GM12878 (cell line): ENCODE results near the gene TIGD4. TPM values are rescaled to one million over a fixed set of nuclear protein-coding genes. Genes with fewer than 3 reads are reported as not detected.

ENCODE experiments used
- ATAC-seq: fragments of 200-7000 bp; cut with Tn5 transposase; 3 replicates; pipeline ENCODE4 v1.9.1; 2020; ENCODE audit warnings: mild to moderate bottlenecking, moderate library complexity
- BruUV-seq: library from RNA; stranded (reverse); fragments of 400-500 nt; replicated peaks from 2 replicates; lab custom pipeline; 2021; lab: Mats Ljungman, UMichigan
- CTCF ChIA-PET: fragments of 300-600 bp; sonication (Branson Sonifier 250); formaldehyde crosslinking; extraction: SDS; loops from one replicate; lab custom pipeline; 2021; ENCODE audit warnings: inconsistent platforms; lab: Yijun Ruan, JAX
- POLR2A ChIA-PET: fragments of 350-600 bp; formaldehyde crosslinking; extraction: SDS; loops from one replicate; lab custom pipeline; 2021; ENCODE audit warnings: inconsistent platforms; lab: Charles Lee
- RAD21 ChIA-PET: fragments of 300-600 bp; sonication (Branson Sonifier 250); formaldehyde crosslinking; loops from one replicate; lab custom pipeline; 2023; ENCODE audit warnings: antibody characterized with exemption; ENCODE audit not compliant: unreplicated experiment; lab: Charles Lee
- SMC1A ChIA-PET: fragments of 300-600 bp; sonication (Branson Sonifier 250); formaldehyde crosslinking; loops from one replicate; lab custom pipeline; 2023; ENCODE audit not compliant: unreplicated experiment, uncharacterized antibody; lab: Charles Lee
- DNase-seq: peaks from one replicate; pipeline ENCODE4 v3.0.0-alpha.2; 2011; ENCODE audit warnings: low read depth, low spot score
- FAIRE-seq: peaks from 3 replicates; lab custom pipeline; 2011; peaks lifted over from hg19 to GRCh38; lab: Jason Lieb, UNC
- H2AFZ ChIP-seq: 2 replicates; pipeline ENCODE4 v1.6.0; 2011; ENCODE audit warnings: low read depth, low read length, control low read depth; ENCODE audit not compliant: control insufficient read depth
- H3K27ac ChIP-seq: 2 replicates; pipeline ENCODE4 v1.5.1; 2011; ENCODE audit warnings: control low read depth; ENCODE audit not compliant: control insufficient read depth, insufficient read depth
- H3K27me3 ChIP-seq, 2 experiments: replicated peaks in 1 of 2; 2 replicates each; pipeline versions ENCODE4 v1.6.0 to v1.6.1; 2011; ENCODE audit warnings: low read length in 1 of 2; ENCODE audit not compliant: control insufficient read depth in 2 of 2, insufficient read depth in 2 of 2
- H3K36me3 ChIP-seq, 2 experiments: 2 replicates each; pipeline ENCODE4 v1.5.1; 2011; ENCODE audit warnings: low read length in 1 of 2; ENCODE audit not compliant: control insufficient read depth in 2 of 2, insufficient read depth in 2 of 2
- H3K4me1 ChIP-seq: 2 replicates; pipeline ENCODE4 v1.6.1; 2011; ENCODE audit warnings: mild to moderate bottlenecking, low read length, moderate library complexity, mixed read lengths; ENCODE audit not compliant: control insufficient read depth, insufficient read depth
- H3K4me2 ChIP-seq: 2 replicates; pipeline ENCODE4 v1.6.0; 2011; ENCODE audit warnings: control low read depth; ENCODE audit not compliant: control insufficient read depth, insufficient read depth
- H3K4me3 ChIP-seq: fragments of 200-600 bp; sonication (generic); 2 replicates; pipeline ENCODE4 v1.5.1; 2016
- H3K79me2 ChIP-seq: 2 replicates; pipeline ENCODE4 v1.6.0; 2011; ENCODE audit warnings: low read length; ENCODE audit not compliant: control insufficient read depth, insufficient read depth
- H3K9ac ChIP-seq: 2 replicates; pipeline ENCODE4 v1.8.0; 2011; ENCODE audit warnings: low read length, control low read depth, mixed read lengths; ENCODE audit not compliant: control insufficient read depth, insufficient read depth
- H3K9me3 ChIP-seq: replicated peaks from 3 replicates; pipeline ENCODE4 v1.5.1; 2011; ENCODE audit warnings: mild to moderate bottlenecking, low read length; ENCODE audit not compliant: control insufficient read depth, insufficient read depth
- H4K20me1 ChIP-seq: 2 replicates; pipeline ENCODE4 v1.6.0; 2011; ENCODE audit not compliant: control insufficient read depth, insufficient read depth
- CEBPB ChIP-seq, 2 experiments: fragments of 150-350 bp in 1 of 2; IDR thresholded peaks; 2 replicates each; pipeline ENCODE4 v1.6.1; 2012 to 2014; ENCODE audit warnings: low read depth in 2 of 2, low read length in 2 of 2, borderline replicate concordance in 1 of 2, inconsistent platforms in 1 of 2
- EED ChIP-seq: sonication (generic); IDR thresholded peaks from 2 replicates; pipeline ENCODE4 v1.6.1; 2016; ENCODE audit warnings: antibody characterized with exemption, low read depth
- JUND ChIP-seq: IDR thresholded peaks from 2 replicates; pipeline ENCODE4 v1.6.1; 2012; ENCODE audit warnings: low read depth, mild to moderate bottlenecking, low read length, improper control_type of control experiment, moderate library complexity
- POLR2AphosphoS2 ChIP-seq: IDR thresholded peaks from 2 replicates; pipeline ENCODE4 v1.6.1; 2011; ENCODE audit warnings: low read depth, mild to moderate bottlenecking, low read length, improper control_type of control experiment, moderate library complexity
- POU2F2 ChIP-seq: IDR thresholded peaks from 3 replicates; pipeline ENCODE4 v1.6.1; 2011; ENCODE audit warnings: low read depth, mild to moderate bottlenecking, low read length, borderline replicate concordance
- SIN3A ChIP-seq: IDR thresholded peaks from 2 replicates; pipeline ENCODE4 v1.6.1; 2012; ENCODE audit warnings: low read depth, low read length, improper control_type of control experiment
- ZNF274 ChIP-seq: IDR thresholded peaks from one replicate; pipeline ENCODE4 v1.8.0; 2011; ENCODE audit not compliant: insufficient read length, insufficient read depth
- WGBS: methylation state at CpG from one replicate; pipeline ENCODE4 v1.1.6; 2016; ENCODE audit warnings: low lambda C conversion rate; ENCODE audit not compliant: insufficient replicate concordance, insufficient coverage; ENCODE audit errors: missing lambda C conversion rate; 5-methylcytosine and 5-hydroxymethylcytosine counted together
- in situ Hi-C: fragments of 300-500 bp; cut with MboI; formaldehyde crosslinking; loops from 9 replicates; pipeline ENCODE4 v1.14.3; 2018; ENCODE audit warnings: mixed read lengths
- intact Hi-C: fragments of 100-400 bp; cut with micrococcal nuclease; formaldehyde crosslinking; loops from one replicate; pipeline ENCODE4 v1.14.2; 2022; ENCODE audit not compliant: unreplicated experiment
- polyA plus RNA-seq, 11 experiments: library from polyadenylated mRNA; depleted of rRNA in 4 of 11; unstranded in 6 of 11; stranded (reverse) in 5 of 11; fragments of >200 nt; fragmentation: Nextera tagmentation in 4 of 11; fragmentation: Illumina TruSeq in 1 of 11; extraction: Ambion mirVana in 4 of 11; extraction: Trizol in 1 of 11; gene quantifications; 1 replicate in 1 of 11; 2 replicates in 10 of 11; pipeline versions ENCODE4 v1.2.1 to v1.2.3, GENCODE V29; 2011 to 2016; ENCODE audit warnings: inconsistent platforms in 2 of 11, missing spikeins in 2 of 11, low read depth in 1 of 11
- total RNA-seq, 4 experiments: library from RNA; depleted of rRNA in 3 of 4; stranded (reverse); fragments of >200 nt in 3 of 4; fragmentation: Illumina TruSeq in 1 of 4; extraction: Trizol in 1 of 4; gene quantifications; 2 replicates each; pipeline versions ENCODE4 v1.2.1 to v1.2.3, GENCODE V29; 2013 to 2021
- TF ChIP-seq, protein P1 (sequence below): fragments of 450-650 bp; IDR thresholded peaks from 2 replicates; pipeline ENCODE4 v1.6.1; 2016; ENCODE audit warnings: mild to moderate bottlenecking, moderate library complexity, borderline replicate concordance
- TF ChIP-seq, protein P2 (sequence below): IDR thresholded peaks from 2 replicates; pipeline ENCODE4 v1.6.1; 2011; ENCODE audit warnings: borderline replicate concordance, low read depth, mild to moderate bottlenecking, moderate library complexity, mixed read lengths, low read length; ENCODE audit not compliant: insufficient read depth; ENCODE audit errors: extremely low read length
- TF ChIP-seq, protein P3 (sequence below): fragments of 450-650 bp; IDR thresholded peaks from 2 replicates; pipeline ENCODE4 v1.6.1; 2017; ENCODE audit warnings: mild to moderate bottlenecking, low read depth, inconsistent platforms; ENCODE audit not compliant: poor library complexity, severe bottlenecking
- TF ChIP-seq, protein P4 (sequence below): fragments of 150-350 bp; IDR thresholded peaks from 2 replicates; pipeline ENCODE4 v1.6.1; 2016; ENCODE audit warnings: low read depth, low read length

TIGD4 gene
- total and polyA plus RNA-seq, 10 of the 15 experiments (the other 5 are each of a cell fraction or from before 2014, with no cell fraction given): 0.20 to 1.6 (median 0.48) TPM

DNA sequence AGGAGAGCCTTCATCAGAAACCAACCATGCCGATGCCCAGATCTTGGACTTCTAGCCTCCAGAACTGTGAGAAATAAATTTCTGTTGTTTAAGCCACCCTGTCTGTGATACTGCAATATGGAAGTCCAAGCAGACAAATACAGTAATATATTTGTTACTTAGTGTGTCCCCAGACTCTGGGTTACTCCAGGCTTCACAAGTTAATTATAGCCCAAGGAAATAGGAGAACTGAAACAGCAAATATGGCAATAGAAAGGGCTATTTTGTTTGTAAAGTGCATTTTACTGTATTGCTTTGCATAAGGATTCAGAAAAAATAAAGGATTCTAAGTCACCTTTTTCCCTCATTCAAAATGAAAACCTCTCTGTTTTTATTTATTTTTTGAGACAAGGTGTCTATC, 15.7 kb downstream of the TIGD4 start (continued):
- TF ChIP-seq, protein P1, sequence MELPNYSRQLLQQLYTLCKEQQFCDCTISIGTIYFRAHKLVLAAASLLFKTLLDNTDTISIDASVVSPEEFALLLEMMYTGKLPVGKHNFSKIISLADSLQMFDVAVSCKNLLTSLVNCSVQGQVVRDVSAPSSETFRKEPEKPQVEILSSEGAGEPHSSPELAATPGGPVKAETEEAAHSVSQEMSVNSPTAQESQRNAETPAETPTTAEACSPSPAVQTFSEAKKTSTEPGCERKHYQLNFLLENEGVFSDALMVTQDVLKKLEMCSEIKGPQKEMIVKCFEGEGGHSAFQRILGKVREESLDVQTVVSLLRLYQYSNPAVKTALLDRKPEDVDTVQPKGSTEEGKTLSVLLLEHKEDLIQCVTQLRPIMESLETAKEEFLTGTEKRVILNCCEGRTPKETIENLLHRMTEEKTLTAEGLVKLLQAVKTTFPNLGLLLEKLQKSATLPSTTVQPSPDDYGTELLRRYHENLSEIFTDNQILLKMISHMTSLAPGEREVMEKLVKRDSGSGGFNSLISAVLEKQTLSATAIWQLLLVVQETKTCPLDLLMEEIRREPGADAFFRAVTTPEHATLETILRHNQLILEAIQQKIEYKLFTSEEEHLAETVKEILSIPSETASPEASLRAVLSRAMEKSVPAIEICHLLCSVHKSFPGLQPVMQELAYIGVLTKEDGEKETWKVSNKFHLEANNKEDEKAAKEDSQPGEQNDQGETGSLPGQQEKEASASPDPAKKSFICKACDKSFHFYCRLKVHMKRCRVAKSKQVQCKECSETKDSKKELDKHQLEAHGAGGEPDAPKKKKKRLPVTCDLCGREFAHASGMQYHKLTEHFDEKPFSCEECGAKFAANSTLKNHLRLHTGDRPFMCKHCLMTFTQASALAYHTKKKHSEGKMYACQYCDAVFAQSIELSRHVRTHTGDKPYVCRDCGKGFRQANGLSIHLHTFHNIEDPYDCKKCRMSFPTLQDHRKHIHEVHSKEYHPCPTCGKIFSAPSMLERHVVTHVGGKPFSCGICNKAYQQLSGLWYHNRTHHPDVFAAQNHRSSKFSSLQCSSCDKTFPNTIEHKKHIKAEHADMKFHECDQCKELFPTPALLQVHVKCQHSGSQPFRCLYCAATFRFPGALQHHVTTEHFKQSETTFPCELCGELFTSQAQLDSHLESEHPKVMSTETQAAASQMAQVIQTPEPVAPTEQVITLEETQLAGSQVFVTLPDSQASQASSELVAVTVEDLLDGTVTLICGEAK: no peak
- TF ChIP-seq, all 136 proteins: peak for 0

DNA sequence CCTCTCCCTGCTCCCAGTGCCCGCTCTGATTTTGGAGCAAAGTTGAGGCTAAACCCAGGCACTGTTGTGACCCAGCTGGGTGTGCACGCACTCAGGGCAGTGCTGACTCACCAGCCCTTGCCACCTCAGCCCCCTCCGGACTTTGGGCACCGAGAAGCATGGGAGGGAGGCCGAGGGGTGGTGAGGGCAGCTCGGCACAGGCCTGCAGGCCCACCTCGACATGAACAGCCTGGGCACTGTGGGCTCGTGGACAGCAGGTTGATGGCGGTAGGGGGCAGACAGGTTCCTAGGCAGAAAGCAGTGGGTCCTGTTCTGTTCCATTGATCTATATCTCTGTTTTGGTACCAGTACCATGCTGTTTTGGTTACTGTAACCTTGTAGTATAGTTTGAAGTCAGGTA, 30.9 kb downstream of the TIGD4 start:
- Histone ChIP-seq H3K4me1 (no peaks in the 10 kb centered on the region), H3K27ac (no peak overlapping the region), H3K36me3 (no peaks in the 10 kb centered on the region), H2AFZ (no peak overlapping the region), H3K9me3 (no peaks in the 10 kb centered on the region; the same call in 2 of the 3 replicates), H4K20me1 (no peaks in the 10 kb centered on the region), H3K4me2 (no peak overlapping the region), H3K27me3 (no peaks in the 10 kb centered on the region), H3K9ac (no peak overlapping the region), H3K4me3 (no peak overlapping the region), H3K79me2 (no peaks in the 10 kb centered on the region)
- FAIRE-seq (no peak), ATAC-seq (no peak), DNase-seq (no peak)
- intact Hi-C loops (no loop called here), in situ Hi-C loops (no loop called here)
- POLR2A ChIA-PET: interaction anchor here (0.6 kb wide), 1 partner anchor 116 kb away, joined by 11 read pairs; no protein-coding TSS in a partner anchor
- WGBS: 49% methylated on average over 9 of the region's 9 CpGs
- CTCF ChIA-PET: no interaction called here
- SMC1A ChIA-PET: interaction anchor here (0.6 kb wide), 1 partner anchor 689 kb away, joined by 3 read pairs; no protein-coding TSS in a partner anchor
- no TSS peak for BruUV-seq
- RAD21 ChIA-PET: no interaction called here
- TF ChIP-seq ZNF274: no peak
- no peak for TF ChIP-seq POU2F2
- TF ChIP-seq, protein P2, sequence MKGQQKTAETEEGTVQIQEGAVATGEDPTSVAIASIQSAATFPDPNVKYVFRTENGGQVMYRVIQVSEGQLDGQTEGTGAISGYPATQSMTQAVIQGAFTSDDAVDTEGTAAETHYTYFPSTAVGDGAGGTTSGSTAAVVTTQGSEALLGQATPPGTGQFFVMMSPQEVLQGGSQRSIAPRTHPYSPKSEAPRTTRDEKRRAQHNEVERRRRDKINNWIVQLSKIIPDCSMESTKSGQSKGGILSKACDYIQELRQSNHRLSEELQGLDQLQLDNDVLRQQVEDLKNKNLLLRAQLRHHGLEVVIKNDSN: no peak
- TF ChIP-seq, protein P3, sequence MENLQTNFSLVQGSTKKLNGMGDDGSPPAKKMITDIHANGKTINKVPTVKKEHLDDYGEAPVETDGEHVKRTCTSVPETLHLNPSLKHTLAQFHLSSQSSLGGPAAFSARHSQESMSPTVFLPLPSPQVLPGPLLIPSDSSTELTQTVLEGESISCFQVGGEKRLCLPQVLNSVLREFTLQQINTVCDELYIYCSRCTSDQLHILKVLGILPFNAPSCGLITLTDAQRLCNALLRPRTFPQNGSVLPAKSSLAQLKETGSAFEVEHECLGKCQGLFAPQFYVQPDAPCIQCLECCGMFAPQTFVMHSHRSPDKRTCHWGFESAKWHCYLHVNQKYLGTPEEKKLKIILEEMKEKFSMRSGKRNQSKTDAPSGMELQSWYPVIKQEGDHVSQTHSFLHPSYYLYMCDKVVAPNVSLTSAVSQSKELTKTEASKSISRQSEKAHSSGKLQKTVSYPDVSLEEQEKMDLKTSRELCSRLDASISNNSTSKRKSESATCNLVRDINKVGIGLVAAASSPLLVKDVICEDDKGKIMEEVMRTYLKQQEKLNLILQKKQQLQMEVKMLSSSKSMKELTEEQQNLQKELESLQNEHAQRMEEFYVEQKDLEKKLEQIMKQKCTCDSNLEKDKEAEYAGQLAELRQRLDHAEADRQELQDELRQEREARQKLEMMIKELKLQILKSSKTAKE: no peak
- TF ChIP-seq, protein P4, sequence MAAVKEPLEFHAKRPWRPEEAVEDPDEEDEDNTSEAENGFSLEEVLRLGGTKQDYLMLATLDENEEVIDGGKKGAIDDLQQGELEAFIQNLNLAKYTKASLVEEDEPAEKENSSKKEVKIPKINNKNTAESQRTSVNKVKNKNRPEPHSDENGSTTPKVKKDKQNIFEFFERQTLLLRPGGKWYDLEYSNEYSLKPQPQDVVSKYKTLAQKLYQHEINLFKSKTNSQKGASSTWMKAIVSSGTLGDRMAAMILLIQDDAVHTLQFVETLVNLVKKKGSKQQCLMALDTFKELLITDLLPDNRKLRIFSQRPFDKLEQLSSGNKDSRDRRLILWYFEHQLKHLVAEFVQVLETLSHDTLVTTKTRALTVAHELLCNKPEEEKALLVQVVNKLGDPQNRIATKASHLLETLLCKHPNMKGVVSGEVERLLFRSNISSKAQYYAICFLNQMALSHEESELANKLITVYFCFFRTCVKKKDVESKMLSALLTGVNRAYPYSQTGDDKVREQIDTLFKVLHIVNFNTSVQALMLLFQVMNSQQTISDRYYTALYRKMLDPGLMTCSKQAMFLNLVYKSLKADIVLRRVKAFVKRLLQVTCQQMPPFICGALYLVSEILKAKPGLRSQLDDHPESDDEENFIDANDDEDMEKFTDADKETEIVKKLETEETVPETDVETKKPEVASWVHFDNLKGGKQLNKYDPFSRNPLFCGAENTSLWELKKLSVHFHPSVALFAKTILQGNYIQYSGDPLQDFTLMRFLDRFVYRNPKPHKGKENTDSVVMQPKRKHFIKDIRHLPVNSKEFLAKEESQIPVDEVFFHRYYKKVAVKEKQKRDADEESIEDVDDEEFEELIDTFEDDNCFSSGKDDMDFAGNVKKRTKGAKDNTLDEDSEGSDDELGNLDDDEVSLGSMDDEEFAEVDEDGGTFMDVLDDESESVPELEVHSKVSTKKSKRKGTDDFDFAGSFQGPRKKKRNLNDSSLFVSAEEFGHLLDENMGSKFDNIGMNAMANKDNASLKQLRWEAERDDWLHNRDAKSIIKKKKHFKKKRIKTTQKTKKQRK: no peak
- TF ChIP-seq EED: no peak
- TF ChIP-seq CEBPB (IDR thresholded peaks at IDR 0.05; ENCODE audit: borderline replicate concordance in 1 of 2, low read depth in 2 of 2, low read length in 2 of 2): no peak
- TF ChIP-seq SIN3A: no peak
- TF ChIP-seq POLR2AphosphoS2: no peak
- no peak for TF ChIP-seq JUND
